A172 (cell line): ENCODE measurements around the gene CHSY3. TPM values are rescaled to one million over a fixed set of nuclear protein-coding genes. Genes with fewer than 3 reads are reported as not detected.
A peak's percentile ranks its signal among the peaks of the same experiment; 100 is the strongest.
"Not testable (repeated sequence)": the region's sequence is repeated elsewhere in the genome, so short reads cannot be mapped to it uniquely, and the experiment has no call there.

Source experiments
- DNase-seq: peaks from one replicate; pipeline ENCODE4 v3.0.0-alpha.2; 2015; ENCODE audit warnings: low spot score
- total RNA-seq: library from RNA; depleted of rRNA; stranded (reverse); fragments of >200 nt; shearing (Covaris generic); gene quantifications from 2 replicates; pipeline ENCODE4 v1.2.3, GENCODE V29; 2014; rRNA removed

The CHSY3 gene
- total RNA-seq, 1 experiment from 2014 or later = 2.4 TPM

GRCh38 chr5:130164966-130165365 lies 260.7 kb downstream of the CHSY3 start:
- peak; percentile 6 for DNase-seq

GRCh38 chr5:130166839-130167490 lies 262.7 kb downstream of the CHSY3 start:
- no peak for DNase-seq

GRCh38 chr5:130168211-130168610 lies 263.9 kb downstream of the CHSY3 start:
- peak; percentile 32 for DNase-seq

- DNase-seq = no peak
These were observed 267.4 kb downstream of the CHSY3 start for GRCh38 chr5:130171699-130172098.

GRCh38 chr5:130183115-130183514 lies 278.9 kb downstream of the CHSY3 start:
- no peak for DNase-seq

GRCh38 chr5:130189961-130190360 lies 285.7 kb downstream of the CHSY3 start:
- peak; percentile 36 for DNase-seq

DNA sequence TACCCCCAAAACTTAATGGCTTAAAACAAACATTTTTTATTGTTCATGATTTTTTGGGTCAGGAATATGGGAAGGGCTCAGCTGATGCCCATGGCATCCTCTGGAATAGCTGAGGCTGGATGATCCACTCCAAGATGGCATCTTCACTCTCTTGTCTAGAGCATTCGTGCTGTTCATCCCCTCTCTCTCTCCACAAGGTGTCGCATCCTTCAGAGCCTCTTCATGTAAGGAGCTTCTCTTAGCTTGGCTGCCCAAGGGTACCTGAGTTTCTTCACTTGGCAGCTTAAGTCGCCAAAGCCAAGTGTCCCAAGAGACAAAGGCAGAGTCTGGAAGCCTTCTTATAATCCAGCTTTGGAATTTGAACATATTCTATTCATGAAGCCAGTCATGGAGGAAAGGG lies 294.7 kb downstream of the CHSY3 start:
- peak; percentile 39 for DNase-seq

DNA sequence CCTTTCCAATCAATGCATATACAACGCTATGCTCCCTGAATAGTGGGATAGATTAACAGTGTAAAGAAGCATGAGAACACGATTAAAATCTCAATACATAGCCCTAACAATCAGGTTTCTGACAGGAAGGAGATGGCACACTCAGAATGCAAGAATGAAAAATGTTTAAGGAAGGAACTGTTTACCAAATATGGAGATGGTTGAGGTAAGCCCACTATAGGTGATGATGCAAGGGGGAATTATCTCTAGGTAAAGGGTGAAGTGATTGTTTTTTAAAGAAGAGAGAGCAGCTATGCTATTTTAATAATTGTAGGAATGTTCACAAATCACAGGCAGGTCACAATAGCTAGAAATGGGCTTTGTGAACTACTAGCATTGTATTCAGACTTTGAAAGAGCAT lies 302.4 kb downstream of the CHSY3 start:
- DNase-seq = no peak

DNA sequence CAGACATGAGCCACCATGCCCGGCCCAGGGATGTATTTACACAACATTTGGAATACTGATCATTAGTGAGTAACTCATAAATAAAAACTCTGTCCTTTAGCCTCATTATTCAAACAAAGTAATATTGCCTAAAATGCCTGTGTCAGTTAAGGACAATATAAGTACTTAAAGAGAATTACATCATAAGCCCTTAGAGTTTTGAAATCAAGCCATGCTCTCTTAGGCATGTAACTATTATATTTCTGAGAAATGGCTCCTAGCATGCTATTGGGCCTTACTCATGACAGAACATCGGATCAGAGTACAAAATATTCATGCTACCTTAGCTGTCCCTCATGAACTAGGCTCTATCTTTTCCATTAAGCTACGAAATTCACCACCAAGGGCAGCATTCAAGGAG lies 309.3 kb downstream of the CHSY3 start:
- DNase-seq = no peak

GRCh38 chr5:130216286-130216685 lies 312.0 kb downstream of the CHSY3 start:
- no peak for DNase-seq

DNA sequence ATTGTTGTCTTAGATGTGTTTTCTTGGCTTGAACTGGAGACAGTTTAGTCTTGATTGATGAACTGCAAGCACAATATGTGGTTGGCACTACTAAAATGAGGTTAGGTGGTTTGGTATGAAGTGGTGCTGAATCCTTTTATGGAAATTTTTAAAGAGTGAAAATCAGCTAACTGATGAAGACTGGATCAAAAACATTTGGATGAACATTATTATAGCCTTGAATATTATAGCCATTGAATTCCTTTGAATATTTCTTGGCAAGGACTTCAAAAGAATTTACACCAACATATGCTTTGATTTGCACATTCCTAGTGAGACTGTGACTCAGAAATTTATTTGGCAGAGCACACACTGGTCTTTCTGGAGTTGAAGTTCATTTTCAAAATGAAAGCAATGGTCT lies 318.3 kb downstream of the CHSY3 start:
- peak; percentile 18 for DNase-seq

GRCh38 chr5:130226556-130226955 lies 322.3 kb downstream of the CHSY3 start:
- not testable (repeated sequence) for DNase-seq

- DNase-seq = no peak
These were observed 323.4 kb downstream of the CHSY3 start for GRCh38 chr5:130227699-130228098.

- DNase-seq = no peak
These were observed 327.5 kb downstream of the CHSY3 start for GRCh38 chr5:130231786-130232185.

DNA sequence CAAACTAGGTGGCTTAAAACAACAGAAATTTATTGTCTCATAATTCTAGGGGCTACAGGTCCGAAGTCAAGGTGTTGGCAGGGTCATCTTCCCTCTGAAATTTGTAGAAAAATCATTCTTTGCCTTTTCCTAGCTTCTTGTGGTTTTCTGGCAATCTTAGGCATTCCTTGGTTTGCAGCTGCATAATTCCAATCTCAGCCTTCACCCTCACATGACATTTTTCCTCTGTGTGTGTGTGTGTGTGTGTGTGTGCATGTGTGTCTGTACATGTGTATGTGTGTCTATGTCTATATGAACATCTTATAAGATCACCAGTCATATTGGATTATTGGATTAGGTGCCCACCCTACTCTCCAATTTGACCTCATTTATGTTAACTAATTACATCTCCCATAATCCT lies 330.6 kb downstream of the CHSY3 start:
- no peak for DNase-seq

Other genes starting within 250 kb of the CHSY3 start
- not detected in 2 replicates for gene MINAR2, start 156.4 kb upstream of the CHSY3 start, total RNA-seq